Body of pancreas (tissue), 4 donors: ENCODE data around the gene PATJ.

Experiments used
- POLR2A ChIP-seq, 3 donors: fragments of 450-650 bp; IDR thresholded peaks; one replicate each; pipeline ENCODE4 v1.6.1; 2016; ENCODE audit warnings: antibody characterized with exemption in 3 of 3, mild to moderate bottlenecking in 2 of 3
- TF ChIP-seq, protein P1 (sequence below), 7 experiments: fragments of 450-650 bp in 4 of 7; fragments of 200-600 bp in 3 of 7; sonication (generic) in 3 of 7; IDR thresholded peaks; one replicate each; pipeline ENCODE4 v1.5.1; 2016 to 2019; ENCODE audit warnings: antibody characterized with exemption in 7 of 7

GRCh38 chr1:62113507-62113906 is 371.2 kb downstream of the PATJ start:
- TF ChIP-seq, protein P1, sequence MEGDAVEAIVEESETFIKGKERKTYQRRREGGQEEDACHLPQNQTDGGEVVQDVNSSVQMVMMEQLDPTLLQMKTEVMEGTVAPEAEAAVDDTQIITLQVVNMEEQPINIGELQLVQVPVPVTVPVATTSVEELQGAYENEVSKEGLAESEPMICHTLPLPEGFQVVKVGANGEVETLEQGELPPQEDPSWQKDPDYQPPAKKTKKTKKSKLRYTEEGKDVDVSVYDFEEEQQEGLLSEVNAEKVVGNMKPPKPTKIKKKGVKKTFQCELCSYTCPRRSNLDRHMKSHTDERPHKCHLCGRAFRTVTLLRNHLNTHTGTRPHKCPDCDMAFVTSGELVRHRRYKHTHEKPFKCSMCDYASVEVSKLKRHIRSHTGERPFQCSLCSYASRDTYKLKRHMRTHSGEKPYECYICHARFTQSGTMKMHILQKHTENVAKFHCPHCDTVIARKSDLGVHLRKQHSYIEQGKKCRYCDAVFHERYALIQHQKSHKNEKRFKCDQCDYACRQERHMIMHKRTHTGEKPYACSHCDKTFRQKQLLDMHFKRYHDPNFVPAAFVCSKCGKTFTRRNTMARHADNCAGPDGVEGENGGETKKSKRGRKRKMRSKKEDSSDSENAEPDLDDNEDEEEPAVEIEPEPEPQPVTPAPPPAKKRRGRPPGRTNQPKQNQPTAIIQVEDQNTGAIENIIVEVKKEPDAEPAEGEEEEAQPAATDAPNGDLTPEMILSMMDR (IDR thresholded peaks at IDR 0.05), result no peak
- TF ChIP-seq POLR2A (IDR thresholded peaks at IDR 0.05), result no peak
